Measurements from ENCODE around the gene ZNF184. TPM values are rescaled to one million over a fixed set of nuclear protein-coding genes. Genes with fewer than 3 reads are reported as not detected.

ZNF184 gene

Small RNA genes lying within 50 kb of the gene (small RNA-seq; reads per million reads assigned to genes)
- gene AL021918.1 (ENCODE audit: low read depth) = not detected
- gene AL021918.2 (ENCODE audit: low read depth) = not detected
- not detected for gene MCFD2P1 (ENCODE audit: low read depth)
